ENCODE measurements around the gene NTN1.

- TF ChIP-seq CTCF (IDR thresholded peaks at IDR 0.05) = no peak
- no peak for TF ChIP-seq POLR2A (IDR thresholded peaks at IDR 0.05)
These were observed 119.5 kb downstream of the NTN1 start for GRCh38 chr17:9140550-9141424.
